A673 (cell line): ENCODE measurements around the gene STEAP1B. TPM values are rescaled to one million over a fixed set of nuclear protein-coding genes. Genes with fewer than 3 reads are reported as not detected.

Experiments used
- BruUV-seq: library from RNA; stranded (reverse); fragments of 400-500 nt; replicated peaks from 2 replicates; lab custom pipeline; 2021; lab: Mats Ljungman, UMichigan
- CTCF ChIA-PET: fragments of 300-600 bp; sonication (Branson Sonifier 250); formaldehyde crosslinking; loops from one replicate; lab custom pipeline; 2022; ENCODE audit warnings: antibody characterized with exemption; lab: Charles Lee
- POLR2A ChIA-PET: fragments of 300-600 bp; sonication (Branson Sonifier 250); formaldehyde crosslinking; loops from one replicate; lab custom pipeline; 2022; ENCODE audit warnings: antibody characterized with exemption; ENCODE audit not compliant: low non-redundant PET; lab: Charles Lee
- DNase-seq: peaks from one replicate; pipeline ENCODE4 v3.0.0-alpha.2; 2015; ENCODE audit warnings: low spot score
- H3K27ac ChIP-seq: fragments of 200-600 bp; sonication (generic); 2 replicates; pipeline ENCODE4 v1.5.1; 2016; ENCODE audit warnings: mixed run types, low read depth, mild to moderate bottlenecking, mixed read lengths, antibody characterized with exemption, low read length; ENCODE audit not compliant: poor library complexity, severe bottlenecking
- H3K27me3 ChIP-seq: fragments of 200-600 bp; sonication (generic); replicated peaks from 2 replicates; pipeline ENCODE4 v1.6.1; 2017; ENCODE audit warnings: mixed run types, low read depth, mild to moderate bottlenecking, mixed read lengths, antibody characterized with exemption, low read length; ENCODE audit not compliant: insufficient read depth, poor library complexity
- H3K36me3 ChIP-seq: fragments of 200-600 bp; sonication (generic); 2 replicates; pipeline ENCODE4 v1.6.1; 2016; ENCODE audit warnings: mixed run types, mild to moderate bottlenecking, mixed read lengths, antibody characterized with exemption, low read length; ENCODE audit not compliant: insufficient read depth, poor library complexity, severe bottlenecking
- H3K4me1 ChIP-seq: fragments of 200-600 bp; sonication (generic); 2 replicates; pipeline ENCODE4 v1.6.1; 2017; ENCODE audit warnings: mixed run types, mild to moderate bottlenecking, mixed read lengths, antibody characterized with exemption, low read length; ENCODE audit not compliant: insufficient read depth, poor library complexity, severe bottlenecking
- H3K4me3 ChIP-seq: fragments of 200-600 bp; sonication (generic); 2 replicates; pipeline ENCODE4 v1.5.1; 2016; ENCODE audit warnings: low read depth, mixed run types, mild to moderate bottlenecking, mixed read lengths, low read length; ENCODE audit not compliant: poor library complexity, severe bottlenecking
- H3K9me3 ChIP-seq: fragments of 200-600 bp; sonication (generic); 2 replicates; pipeline ENCODE4 v1.6.1; 2016; ENCODE audit warnings: mixed run types, low read depth, mild to moderate bottlenecking, mixed read lengths, antibody characterized with exemption, low read length; ENCODE audit not compliant: poor library complexity, severe bottlenecking
- EZH2 ChIP-seq: fragments of 200-600 bp; sonication (generic); IDR thresholded peaks from 2 replicates; pipeline ENCODE4 v1.6.1; 2017; ENCODE audit warnings: borderline replicate concordance, low read depth, mild to moderate bottlenecking, mixed read lengths, antibody characterized with exemption, low read length; ENCODE audit not compliant: poor library complexity, severe bottlenecking
- intact Hi-C: fragments of 100-400 bp; cut with micrococcal nuclease; formaldehyde crosslinking; loops from one replicate; pipeline ENCODE4 v1.10.0; 2022; ENCODE audit not compliant: unreplicated experiment
- total RNA-seq: library from RNA; stranded (reverse); gene quantifications from 2 replicates; pipeline ENCODE4 v1.2.3, GENCODE V29; 2021
- TF ChIP-seq, protein P1 (sequence below): fragments of 300-800, 200-600 bp; sonication (generic); conservative IDR thresholded peaks from 2 replicates; pipeline ENCODE4 v1.5.1; 2017; ENCODE audit warnings: low read depth, mild to moderate bottlenecking, antibody characterized with exemption, low read length, moderate library complexity, mixed read lengths

Gene STEAP1B
- total RNA-seq, 1 experiment from 2014 or later = 49.9 TPM

DNA sequence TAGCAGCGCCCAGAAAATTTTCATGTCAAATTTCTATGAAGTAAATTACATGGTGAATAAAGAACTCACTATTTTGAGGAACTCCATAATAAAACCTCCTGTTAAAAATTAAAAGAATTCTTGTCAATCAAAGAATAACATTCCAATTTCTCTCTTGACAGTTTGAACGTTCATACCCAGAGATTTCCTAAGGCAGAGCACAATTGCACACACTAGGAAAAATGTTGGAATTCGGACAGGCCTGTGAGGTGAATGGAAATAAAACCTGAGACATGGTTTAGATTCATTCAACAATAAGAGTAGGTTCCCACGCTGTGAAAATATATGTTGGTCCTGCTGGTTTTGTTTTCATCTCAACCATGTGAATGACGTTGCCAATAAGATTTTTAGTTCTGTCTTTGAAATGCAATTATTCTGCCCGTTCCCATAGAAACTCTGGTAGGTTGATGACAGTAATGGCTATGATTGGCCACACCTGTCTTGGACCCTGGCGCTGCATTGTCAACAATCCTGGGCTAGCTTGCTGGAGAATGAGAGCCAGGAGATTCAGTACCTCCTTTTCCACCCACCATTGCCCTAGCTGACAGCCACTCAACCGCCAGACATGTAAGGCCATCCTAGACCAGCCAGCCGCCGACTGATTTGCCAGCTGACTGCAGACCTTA, 99.7 kb downstream of the STEAP1B start:
- Histone ChIP-seq H3K36me3 (no peaks in the 10 kb centered on the region), H3K27me3 (no peaks in the 10 kb centered on the region), H3K4me3 (no peak overlapping the region), H3K4me1 (no peaks in the 10 kb centered on the region), H3K9me3 (no peaks in the 10 kb centered on the region), H3K27ac (no peak overlapping the region)
- no peak for TF ChIP-seq EZH2
- TF ChIP-seq, protein P1, sequence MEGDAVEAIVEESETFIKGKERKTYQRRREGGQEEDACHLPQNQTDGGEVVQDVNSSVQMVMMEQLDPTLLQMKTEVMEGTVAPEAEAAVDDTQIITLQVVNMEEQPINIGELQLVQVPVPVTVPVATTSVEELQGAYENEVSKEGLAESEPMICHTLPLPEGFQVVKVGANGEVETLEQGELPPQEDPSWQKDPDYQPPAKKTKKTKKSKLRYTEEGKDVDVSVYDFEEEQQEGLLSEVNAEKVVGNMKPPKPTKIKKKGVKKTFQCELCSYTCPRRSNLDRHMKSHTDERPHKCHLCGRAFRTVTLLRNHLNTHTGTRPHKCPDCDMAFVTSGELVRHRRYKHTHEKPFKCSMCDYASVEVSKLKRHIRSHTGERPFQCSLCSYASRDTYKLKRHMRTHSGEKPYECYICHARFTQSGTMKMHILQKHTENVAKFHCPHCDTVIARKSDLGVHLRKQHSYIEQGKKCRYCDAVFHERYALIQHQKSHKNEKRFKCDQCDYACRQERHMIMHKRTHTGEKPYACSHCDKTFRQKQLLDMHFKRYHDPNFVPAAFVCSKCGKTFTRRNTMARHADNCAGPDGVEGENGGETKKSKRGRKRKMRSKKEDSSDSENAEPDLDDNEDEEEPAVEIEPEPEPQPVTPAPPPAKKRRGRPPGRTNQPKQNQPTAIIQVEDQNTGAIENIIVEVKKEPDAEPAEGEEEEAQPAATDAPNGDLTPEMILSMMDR = no peak
- ChIA-PET POLR2A (no interaction called here), CTCF (no interaction called here)
- intact Hi-C loops = no loop called here
- no peak for DNase-seq
- no TSS peak for BruUV-seq

DNA sequence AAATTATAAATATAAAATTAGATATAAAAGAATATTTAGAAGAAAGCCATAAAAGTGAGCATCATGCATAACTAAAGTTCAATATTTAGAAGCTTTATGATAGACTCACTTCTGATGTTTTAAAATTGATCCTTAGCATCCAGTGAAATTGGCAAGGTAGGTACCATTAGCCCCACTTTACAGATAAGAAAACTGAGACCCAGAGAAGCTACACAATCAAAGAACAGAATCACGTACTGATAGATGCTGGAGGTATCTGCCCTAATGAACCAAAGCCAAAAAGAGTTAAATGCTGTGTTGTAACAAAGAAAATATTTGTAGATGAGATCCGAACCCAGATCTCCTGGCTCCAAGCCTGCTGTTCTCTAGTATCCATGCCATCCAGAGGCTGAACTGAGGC, 100.4 kb downstream of the STEAP1B start:
- H3K27ac ChIP-seq = no peak overlapping the region
- H3K4me3 ChIP-seq = no peak overlapping the region
- CTCF ChIA-PET = no interaction called here
- POLR2A ChIA-PET = no interaction called here
- no peaks in the 10 kb centered on the region for H3K9me3 ChIP-seq
- intact Hi-C loops = no loop called here
- H3K4me1 ChIP-seq = no peaks in the 10 kb centered on the region
- DNase-seq = no peak
- TF ChIP-seq EZH2 = no peak
- TF ChIP-seq, protein P1 = no peak
- BruUV-seq = no TSS peak
- no peaks in the 10 kb centered on the region for H3K36me3 ChIP-seq
- H3K27me3 ChIP-seq = no peaks in the 10 kb centered on the region

DNA sequence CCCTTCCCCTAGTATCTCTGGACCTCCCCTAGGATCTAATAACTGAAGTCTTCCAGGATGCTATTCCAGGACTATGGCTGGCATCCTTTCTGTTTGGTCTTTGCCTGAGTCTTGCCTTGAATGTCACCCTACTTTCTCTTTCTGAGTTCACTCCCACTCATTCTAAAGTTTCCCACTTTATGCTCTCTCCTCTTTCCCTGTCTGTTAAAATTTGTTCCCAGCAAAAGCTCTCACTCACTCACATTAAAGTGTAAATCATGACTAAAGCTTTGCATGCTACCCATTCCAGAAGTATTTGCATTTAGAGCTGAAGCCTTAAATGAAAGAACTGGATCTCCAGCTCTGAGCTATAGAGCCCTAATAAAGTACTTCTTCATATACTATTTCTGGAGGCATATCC, 100.9 kb downstream of the STEAP1B start:
- H3K4me3 ChIP-seq = no peak overlapping the region
- no peak for DNase-seq
- no peaks in the 10 kb centered on the region for H3K27me3 ChIP-seq
- H3K4me1 ChIP-seq = no peaks in the 10 kb centered on the region
- no peaks in the 10 kb centered on the region for H3K9me3 ChIP-seq
- POLR2A ChIA-PET = no interaction called here
- no peak overlapping the region for H3K27ac ChIP-seq
- H3K36me3 ChIP-seq = no peaks in the 10 kb centered on the region
- CTCF ChIA-PET = no interaction called here
- TF ChIP-seq, protein P1 = no peak
- TF ChIP-seq EZH2 = no peak
- BruUV-seq = no TSS peak
- intact Hi-C loops = no loop called here
